VCaP (cell line): Measurements from ENCODE around the gene CTXND1.

ENCODE experiments used
- H3K27ac ChIP-seq: fragments of 450-650 bp; 2 replicates; pipeline ENCODE4 v1.5.1; 2017
- CTCF ChIP-seq: fragments of 450-650 bp; conservative IDR thresholded peaks from 2 replicates; pipeline ENCODE4 v1.5.1; 2017; ENCODE audit warnings: mild to moderate bottlenecking, moderate library complexity

The CTXND1 gene

GRCh38 chr15:80242802-80243201, 9.2 kb downstream of the CTXND1 start:
- no peak overlapping the region for H3K27ac ChIP-seq
- no peak for TF ChIP-seq CTCF

- no peak overlapping the region for H3K27ac ChIP-seq
- no peak; the same call in 1 of the 2 replicates for TF ChIP-seq CTCF
Measured at GRCh38 chr15:80242132-80242769, 9.8 kb downstream of the CTXND1 start.

- no peak for TF ChIP-seq CTCF
- no peak overlapping the region for H3K27ac ChIP-seq
Measured at GRCh38 chr15:80241508-80241907, 10.5 kb downstream of the CTXND1 start.

- H3K27ac ChIP-seq: peak overlapping the region; percentile 31
- TF ChIP-seq CTCF: no peak
Measured at GRCh38 chr15:80240276-80240675, 11.7 kb downstream of the CTXND1 start.

- no peak overlapping the region for H3K27ac ChIP-seq
- TF ChIP-seq CTCF: peak; percentile 54; the same call in 1 of the 2 replicates
Measured at GRCh38 chr15:80234883-80235282, 17.1 kb downstream of the CTXND1 start.

GRCh38 chr15:80233581-80233980, 18.4 kb downstream of the CTXND1 start:
- no peak for TF ChIP-seq CTCF
- H3K27ac ChIP-seq: no peak overlapping the region

- H3K27ac ChIP-seq: no peak overlapping the region
- TF ChIP-seq CTCF: no peak
Measured at GRCh38 chr15:80231371-80231770, 20.6 kb downstream of the CTXND1 start.
